Glutamatergic neuron (in vitro differentiated cells): ENCODE measurements around the gene ABCA2. TPM values are rescaled to one million over a fixed set of nuclear protein-coding genes. Genes with fewer than 3 reads are reported as not detected.

ENCODE experiments used
- DNase-seq: peaks from one replicate; pipeline ENCODE4 v3.0.0; 2022
- H3K27ac Mint-ChIP-seq: one replicate; pipeline ENCODE4 v1.8.0; 2020; ENCODE audit warnings: mild to moderate bottlenecking, mixed read lengths, inconsistent platforms; ENCODE audit not compliant: unreplicated experiment
- H3K27me3 Mint-ChIP-seq: one replicate; pipeline ENCODE4 v1.8.0; 2020; ENCODE audit warnings: mild to moderate bottlenecking, moderate library complexity, mixed read lengths, inconsistent platforms; ENCODE audit not compliant: unreplicated experiment
- H3K36me3 Mint-ChIP-seq: one replicate; pipeline ENCODE4 v1.8.0; 2020; ENCODE audit warnings: mild to moderate bottlenecking, mixed read lengths, inconsistent platforms; ENCODE audit not compliant: unreplicated experiment
- H3K4me1 Mint-ChIP-seq: one replicate; pipeline ENCODE4 v1.8.0; 2020; ENCODE audit warnings: mild to moderate bottlenecking, low read depth, mixed read lengths, inconsistent platforms; ENCODE audit not compliant: unreplicated experiment
- H3K4me3 Mint-ChIP-seq: one replicate; pipeline ENCODE4 v1.8.0; 2020; ENCODE audit warnings: mild to moderate bottlenecking, mixed read lengths, inconsistent platforms; ENCODE audit not compliant: unreplicated experiment
- H3K9me3 Mint-ChIP-seq: one replicate; pipeline ENCODE4 v1.8.0; 2020; ENCODE audit warnings: mild to moderate bottlenecking, moderate library complexity, mixed read lengths, inconsistent platforms; ENCODE audit not compliant: unreplicated experiment
- total RNA-seq: library from RNA; stranded (reverse); fragmentation: NEBNext Ultra II Directional; extraction: Animal tissue kit (Norgen Biotek cat#: 25700); gene quantifications from one replicate; pipeline ENCODE4 v1.2.1, GENCODE V29; 2021; ENCODE audit not compliant: unreplicated experiment
- TF ChIP-seq, protein P1 (sequence below): fragments of 200-600 bp; sonication (generic); IDR thresholded peaks from one replicate; pipeline ENCODE4 v1.5.0; 2021; ENCODE audit not compliant: partially characterized antibody, unreplicated experiment

The ABCA2 gene
- total RNA-seq, 1 donor from 2014 or later: 70.7 TPM

- Mint-ChIP-seq H3K4me3 (no peak overlapping the region), H3K4me1 (peaks cover 4% of the 10 kb centered on the region), H3K27ac (no peak overlapping the region), H3K36me3 (no peaks in the 10 kb centered on the region), H3K9me3 (peaks cover 10% of the 10 kb centered on the region), H3K27me3 (peaks cover 18% of the 10 kb centered on the region)
- DNase-seq: peak; percentile 24
- TF ChIP-seq, protein P1, sequence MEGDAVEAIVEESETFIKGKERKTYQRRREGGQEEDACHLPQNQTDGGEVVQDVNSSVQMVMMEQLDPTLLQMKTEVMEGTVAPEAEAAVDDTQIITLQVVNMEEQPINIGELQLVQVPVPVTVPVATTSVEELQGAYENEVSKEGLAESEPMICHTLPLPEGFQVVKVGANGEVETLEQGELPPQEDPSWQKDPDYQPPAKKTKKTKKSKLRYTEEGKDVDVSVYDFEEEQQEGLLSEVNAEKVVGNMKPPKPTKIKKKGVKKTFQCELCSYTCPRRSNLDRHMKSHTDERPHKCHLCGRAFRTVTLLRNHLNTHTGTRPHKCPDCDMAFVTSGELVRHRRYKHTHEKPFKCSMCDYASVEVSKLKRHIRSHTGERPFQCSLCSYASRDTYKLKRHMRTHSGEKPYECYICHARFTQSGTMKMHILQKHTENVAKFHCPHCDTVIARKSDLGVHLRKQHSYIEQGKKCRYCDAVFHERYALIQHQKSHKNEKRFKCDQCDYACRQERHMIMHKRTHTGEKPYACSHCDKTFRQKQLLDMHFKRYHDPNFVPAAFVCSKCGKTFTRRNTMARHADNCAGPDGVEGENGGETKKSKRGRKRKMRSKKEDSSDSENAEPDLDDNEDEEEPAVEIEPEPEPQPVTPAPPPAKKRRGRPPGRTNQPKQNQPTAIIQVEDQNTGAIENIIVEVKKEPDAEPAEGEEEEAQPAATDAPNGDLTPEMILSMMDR: no peak
Observed at GRCh38 chr9:136985027-136985602, 42.9 kb downstream of the ABCA2 start.

DNA sequence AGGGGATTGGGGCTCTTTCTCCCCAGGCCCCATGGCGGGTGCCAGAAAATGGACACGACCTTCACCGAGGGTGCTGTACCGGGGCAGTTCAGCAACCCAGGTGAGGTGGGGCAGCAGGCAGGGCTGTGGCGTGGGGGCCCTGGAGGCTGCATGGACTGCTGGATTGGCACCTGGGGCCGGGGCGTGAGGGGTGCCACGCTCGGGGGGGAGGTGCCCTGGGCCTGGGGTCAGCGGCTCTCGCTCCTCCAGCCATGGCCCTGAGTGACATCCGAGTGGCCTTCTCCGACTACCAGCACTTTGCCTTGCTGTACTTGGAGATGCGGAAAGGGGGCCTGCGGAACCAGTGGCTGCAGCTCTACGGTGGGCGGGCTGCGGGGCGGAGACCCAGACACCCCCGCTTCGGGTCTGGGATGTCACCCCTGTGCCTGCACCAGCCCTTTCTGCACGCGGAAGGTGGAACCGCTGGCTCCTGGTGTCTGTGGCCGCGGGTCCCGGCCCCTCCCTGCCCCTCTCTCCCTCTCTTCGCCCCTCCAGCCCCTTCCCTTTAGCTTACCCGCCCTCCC is 43.5 kb downstream of the ABCA2 start:
- peaks cover 4% of the 10 kb centered on the region for H3K4me1 Mint-ChIP-seq
- DNase-seq: peak; percentile 21
- H3K27ac Mint-ChIP-seq: no peak overlapping the region
- no peaks in the 10 kb centered on the region for H3K36me3 Mint-ChIP-seq
- H3K9me3 Mint-ChIP-seq: peaks cover 10% of the 10 kb centered on the region
- no peak overlapping the region for H3K4me3 Mint-ChIP-seq
- TF ChIP-seq, protein P1: no peak
- peaks cover 18% of the 10 kb centered on the region for H3K27me3 Mint-ChIP-seq

DNA sequence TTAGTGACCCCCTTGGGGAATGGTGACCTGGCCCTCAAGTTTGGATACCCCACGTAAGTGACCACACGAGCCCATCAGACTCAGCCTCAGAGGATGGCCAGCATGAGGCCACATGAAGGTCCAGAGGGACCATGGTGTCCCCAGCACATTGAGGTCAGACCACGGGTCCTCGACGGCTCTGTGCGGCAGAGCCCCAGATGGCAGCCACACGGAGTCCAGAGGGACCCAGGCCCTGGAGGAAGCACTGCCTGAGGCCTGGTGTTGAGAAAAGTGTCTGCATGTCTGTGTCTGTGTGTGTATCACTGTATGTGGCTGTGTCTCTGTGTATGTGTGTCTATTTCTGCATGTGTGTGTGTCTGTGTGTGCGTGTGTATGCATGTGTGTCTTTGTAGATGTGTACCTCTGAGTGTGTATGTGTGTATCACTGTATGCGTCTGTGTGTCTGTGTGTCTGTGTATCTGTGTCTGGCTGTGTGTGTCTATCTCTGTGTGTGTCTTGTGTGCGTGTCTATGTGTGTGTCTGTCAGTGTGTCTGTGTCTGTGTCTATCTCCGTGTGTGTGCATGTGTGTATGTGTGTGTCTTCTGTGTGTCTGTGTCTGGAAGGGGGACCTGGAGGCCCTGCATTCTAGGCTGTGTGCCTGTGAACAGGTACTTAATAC is 44.3 kb downstream of the ABCA2 start:
- peak overlapping the region; percentile 43 for H3K4me3 Mint-ChIP-seq
- peaks cover 4% of the 10 kb centered on the region for H3K4me1 Mint-ChIP-seq
- H3K9me3 Mint-ChIP-seq: peaks cover 10% of the 10 kb centered on the region
- TF ChIP-seq, protein P1: no peak
- DNase-seq: peak; percentile 51
- H3K36me3 Mint-ChIP-seq: no peaks in the 10 kb centered on the region
- H3K27ac Mint-ChIP-seq: no peak overlapping the region
- H3K27me3 Mint-ChIP-seq: peaks cover 14% of the 10 kb centered on the region

- Mint-ChIP-seq H3K9me3 (peaks cover 10% of the 10 kb centered on the region), H3K27ac (no peak overlapping the region), H3K4me3 (no peak overlapping the region), H3K4me1 (peaks cover 4% of the 10 kb centered on the region), H3K36me3 (no peaks in the 10 kb centered on the region), H3K27me3 (peaks cover 14% of the 10 kb centered on the region)
- TF ChIP-seq, protein P1: no peak
- DNase-seq: no peak
Observed at GRCh38 chr9:136983167-136983566, 44.9 kb downstream of the ABCA2 start.
